ENCODE data around the gene INF2.
"Not testable (repeated sequence)": the region's sequence is repeated elsewhere in the genome, so short reads cannot be mapped to it uniquely, and the experiment has no call there.

The INF2 gene

DNA sequence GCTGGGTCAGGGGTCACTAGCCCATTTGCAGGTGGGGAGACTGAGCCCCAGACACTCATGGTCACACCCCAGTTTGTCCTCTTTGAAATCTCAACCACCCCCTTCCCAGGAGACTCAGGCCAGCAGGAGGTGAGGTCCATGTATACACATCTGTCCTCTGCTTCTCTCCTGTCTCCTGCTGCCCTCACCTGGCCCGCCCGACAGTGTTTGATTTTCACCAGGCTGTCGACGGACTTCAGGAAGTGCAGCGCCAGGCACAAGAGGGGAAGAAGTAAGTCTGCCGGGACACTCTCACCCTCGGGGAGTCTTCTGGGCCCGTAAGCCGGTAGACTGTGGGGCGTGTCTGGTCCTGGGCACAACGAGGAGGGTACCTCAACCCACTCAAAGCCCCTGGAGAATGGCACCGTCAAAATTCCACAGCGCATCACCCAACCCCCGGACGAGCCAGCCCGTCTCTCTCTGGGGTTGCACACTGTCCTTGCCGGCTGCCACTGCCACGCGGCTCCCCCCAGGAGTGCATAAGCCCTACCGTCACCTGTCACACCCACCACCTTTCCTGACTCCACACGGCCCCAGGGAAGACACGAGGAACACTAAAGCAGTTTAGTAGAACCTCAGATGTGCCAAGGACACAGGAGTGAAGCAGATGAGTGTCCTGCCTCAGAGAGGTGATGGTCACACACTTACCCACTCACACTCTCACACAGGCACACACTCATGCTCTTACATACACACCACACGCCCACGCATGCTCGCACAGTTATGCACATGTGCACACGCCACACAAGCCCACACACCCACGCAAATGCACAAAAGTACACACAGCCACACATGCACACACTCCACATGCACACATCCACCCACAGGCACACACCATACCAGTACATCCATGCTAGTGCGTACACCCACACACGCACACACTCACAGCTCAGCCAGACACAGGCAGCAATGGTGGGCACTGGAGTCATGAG, 50.4 kb downstream of the INF2 start:
- DNase-seq: no peak

DNA sequence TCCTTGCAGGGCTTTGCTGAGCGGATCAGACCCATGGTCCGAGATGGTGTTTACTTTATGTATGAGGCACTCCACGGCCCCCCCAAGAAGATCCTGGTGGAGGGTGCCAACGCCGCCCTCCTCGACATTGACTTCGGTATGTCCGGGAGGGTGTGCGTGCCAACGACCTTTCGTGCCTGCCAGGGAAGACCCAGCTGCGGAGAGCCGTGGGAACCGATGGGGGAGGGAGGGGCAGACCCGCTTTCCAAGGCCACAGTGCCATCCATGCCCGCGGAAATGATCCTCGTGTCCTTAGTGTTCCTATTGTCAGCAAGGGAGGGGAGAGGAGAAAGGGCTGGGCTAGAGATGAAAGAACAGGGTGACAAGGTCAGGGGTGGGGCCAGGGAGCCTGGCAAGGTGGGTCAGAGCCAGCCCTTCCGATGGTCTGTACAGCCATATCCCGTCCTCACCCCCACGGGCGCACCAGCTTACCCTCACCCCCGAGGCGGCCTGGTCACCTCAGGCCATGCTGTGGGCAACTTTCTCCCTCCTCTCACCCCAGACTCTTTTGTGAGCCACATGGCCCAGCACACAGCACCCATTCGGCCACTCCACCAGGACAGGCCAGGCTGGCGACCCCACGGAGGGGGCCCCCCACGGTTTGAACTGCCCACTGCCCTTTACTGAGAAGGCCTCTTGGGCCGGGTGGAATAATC, 51.8 kb downstream of the INF2 start:
- no peak for DNase-seq

DNA sequence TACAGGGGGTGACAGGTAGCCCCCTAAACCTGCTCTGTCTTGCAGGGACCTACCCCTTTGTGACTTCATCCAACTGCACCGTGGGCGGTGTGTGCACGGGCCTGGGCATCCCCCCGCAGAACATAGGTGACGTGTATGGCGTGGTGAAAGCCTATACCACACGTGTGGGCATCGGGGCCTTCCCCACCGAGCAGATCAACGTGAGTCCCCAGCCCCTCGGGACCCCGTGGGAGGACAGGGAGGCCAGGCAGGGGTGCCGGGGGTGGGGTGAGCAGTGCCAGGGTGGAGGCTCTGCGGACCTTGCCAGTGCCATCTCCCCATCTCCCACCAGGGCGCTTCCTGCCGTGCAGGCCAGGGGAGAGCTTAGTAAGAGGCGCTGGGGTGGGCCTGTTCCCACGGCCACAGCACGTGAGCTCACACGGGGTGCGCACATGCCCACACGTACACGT, 52.4 kb downstream of the INF2 start:
- DNase-seq: no peak

- no peak for DNase-seq
Measured at GRCh38 chr14:104742586-104743455, 53.4 kb downstream of the INF2 start.

GRCh38 chr14:104743461-104744380, 54.3 kb downstream of the INF2 start:
- DNase-seq: no peak

DNA sequence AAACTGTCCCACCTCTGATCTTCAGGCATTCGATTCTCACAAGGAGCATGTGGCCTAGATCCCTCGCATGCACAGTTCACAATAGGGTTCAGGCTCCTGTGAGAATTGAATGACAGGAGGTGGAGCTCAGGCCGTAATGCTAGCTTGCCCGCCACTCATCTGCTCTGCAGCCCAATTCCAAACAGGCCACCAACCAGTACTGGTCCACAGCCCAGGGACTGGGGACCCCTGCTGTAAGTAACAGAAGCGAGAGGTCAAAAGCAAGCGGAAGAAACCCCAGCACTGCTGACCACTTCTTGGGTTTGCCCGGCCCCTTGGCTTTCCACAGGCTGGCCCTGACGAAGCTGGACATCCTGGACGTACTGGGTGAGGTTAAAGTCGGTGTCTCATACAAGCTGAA, 55.1 kb downstream of the INF2 start:
- DNase-seq: no peak

- no peak for DNase-seq
Measured at GRCh38 chr14:104745431-104745830, 56.0 kb downstream of the INF2 start.

- no peak for DNase-seq
Measured at GRCh38 chr14:104746071-104746545, 56.7 kb downstream of the INF2 start.

DNA sequence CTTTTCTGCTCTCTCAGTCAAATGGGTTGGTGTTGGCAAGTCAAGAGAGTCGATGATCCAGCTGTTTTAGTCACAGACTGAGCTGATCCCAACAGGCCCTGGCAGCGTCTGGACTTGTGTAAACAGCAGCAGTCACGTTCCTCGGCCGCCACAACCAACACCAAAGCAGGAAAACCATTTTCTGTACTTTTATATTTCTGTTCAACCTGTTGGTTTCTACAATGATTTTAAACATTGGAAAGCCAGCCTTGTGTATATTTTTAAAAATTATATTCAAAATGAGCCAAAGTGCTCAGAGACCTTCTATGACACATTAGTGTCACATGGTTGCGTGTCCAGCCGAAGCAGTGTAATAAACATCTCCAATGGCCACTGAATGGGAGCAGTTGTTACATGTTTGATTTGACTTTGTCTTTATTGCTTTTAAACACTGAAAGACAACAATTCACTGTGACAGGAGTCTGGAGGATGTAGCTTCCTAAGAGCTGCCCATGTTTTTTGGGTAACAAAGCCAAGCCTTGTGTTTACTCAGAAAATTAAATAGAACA, 57.6 kb downstream of the INF2 start:
- no peak for DNase-seq

DNA sequence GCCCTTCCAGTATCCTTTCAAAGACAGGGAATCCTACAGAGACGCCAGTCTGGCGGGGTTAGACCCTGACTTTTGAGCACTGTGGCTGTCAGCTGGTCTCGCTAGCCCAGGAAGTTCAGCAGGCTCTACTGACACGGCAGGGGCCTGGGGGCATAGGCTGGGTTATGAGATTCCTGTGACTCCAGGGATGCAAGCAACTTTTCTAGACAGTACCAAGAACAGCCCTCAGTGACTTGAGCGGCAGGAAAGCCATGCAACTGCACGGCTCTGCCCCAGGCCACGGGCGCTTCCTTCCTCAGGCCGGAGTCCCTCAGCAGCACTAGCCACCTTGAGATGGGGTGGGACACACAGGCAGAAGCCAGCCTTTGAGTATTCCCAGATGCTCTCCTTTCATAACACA, 58.5 kb downstream of the INF2 start:
- no peak for DNase-seq

GRCh38 chr14:104749111-104749649, 59.8 kb downstream of the INF2 start:
- no peak for DNase-seq

DNA sequence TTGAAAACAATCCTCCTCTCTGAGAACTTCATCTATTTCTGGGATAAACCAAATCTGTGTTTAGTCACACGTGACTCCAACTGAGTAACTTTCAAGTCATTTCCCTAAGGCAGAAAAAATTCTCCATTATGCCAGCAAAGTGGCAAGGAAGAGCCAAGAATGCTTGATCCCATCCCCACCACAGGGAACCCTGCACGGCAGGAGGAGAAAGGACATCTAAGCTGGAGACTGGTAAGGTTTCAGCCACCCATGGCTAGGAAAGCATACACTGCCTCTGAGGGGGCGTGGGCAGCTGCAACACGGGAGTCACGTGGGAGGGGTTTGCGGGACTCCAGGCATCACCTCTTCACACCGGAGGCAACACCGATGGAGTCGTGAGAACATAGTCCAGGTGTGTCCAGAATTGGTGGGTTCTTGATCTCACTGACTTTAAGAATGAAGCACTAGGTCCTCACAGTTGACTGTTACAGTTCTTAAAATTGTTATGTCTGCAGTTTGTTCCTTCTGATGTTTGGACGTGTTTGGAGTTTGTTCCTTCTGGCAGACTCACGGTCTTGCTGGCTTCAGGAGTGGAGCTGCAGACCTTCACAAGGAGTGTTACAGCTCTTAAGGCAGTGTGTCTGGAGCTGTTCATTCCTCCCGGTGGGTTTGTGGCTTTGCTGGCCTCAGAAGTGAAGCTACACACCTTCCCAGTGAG, 60.8 kb downstream of the INF2 start:
- no peak for DNase-seq

- not testable (repeated sequence) for DNase-seq
Measured at GRCh38 chr14:104750753-104751057, 61.3 kb downstream of the INF2 start.

DNA sequence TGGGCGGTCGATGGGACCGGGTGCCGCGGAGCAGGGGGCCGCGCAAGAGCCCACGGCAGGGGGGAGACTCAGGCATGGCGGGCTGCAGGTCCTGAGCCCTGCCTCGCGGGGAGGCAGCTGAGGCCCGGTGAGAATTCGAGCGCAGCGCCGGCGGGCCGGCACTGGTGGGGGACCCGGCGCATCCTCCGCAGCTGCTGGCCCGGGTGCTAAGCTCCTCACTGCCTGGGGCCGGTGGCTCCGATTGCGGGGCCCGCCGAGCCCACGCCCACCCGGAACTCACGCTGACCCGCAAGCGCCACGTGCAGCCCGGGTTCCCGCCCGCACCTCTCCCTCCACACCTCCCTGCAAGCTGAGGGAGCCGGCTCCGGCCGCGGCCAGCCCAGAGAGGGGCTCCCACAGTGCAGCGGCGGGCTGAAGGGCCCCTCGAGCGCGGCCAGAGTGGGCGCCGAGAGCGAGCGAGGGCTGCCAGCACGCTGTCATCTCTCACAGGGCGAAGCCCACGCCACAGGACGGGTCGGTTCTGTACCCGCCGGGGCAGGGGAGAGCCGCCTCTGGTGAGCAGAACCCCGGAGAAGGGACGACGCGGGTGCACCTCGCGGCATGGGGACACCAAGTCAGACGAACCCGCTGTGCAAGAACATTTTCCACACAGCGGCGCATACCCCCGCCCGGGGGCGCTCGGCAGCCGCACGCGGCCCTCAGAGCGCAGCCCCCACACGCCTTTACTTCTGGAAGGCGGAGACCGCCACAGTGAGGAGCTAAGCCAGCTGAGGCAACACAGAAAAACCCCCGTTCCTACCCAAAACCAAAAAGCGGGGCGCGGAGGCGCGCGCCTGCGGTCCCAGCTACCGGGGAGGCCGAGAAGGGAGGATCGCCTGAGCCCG, 62.4 kb downstream of the INF2 start:
- DNase-seq: no peak

DNA sequence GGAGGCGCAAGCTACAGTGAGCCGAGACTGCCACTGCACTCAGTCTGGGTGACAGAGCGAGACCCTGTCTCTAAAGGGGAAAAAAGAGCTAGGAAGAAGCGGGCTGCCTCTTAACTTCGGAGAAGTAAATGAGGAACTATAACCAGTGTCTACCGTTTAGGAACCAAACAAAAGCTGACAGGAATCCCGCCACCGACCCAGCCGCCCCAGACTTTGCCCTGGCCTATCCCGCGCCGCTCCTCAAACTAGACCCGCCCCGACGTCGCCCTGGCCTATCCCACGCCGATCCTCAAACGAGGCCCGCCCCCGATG, 63.0 kb downstream of the INF2 start:
- no peak for DNase-seq

DNA sequence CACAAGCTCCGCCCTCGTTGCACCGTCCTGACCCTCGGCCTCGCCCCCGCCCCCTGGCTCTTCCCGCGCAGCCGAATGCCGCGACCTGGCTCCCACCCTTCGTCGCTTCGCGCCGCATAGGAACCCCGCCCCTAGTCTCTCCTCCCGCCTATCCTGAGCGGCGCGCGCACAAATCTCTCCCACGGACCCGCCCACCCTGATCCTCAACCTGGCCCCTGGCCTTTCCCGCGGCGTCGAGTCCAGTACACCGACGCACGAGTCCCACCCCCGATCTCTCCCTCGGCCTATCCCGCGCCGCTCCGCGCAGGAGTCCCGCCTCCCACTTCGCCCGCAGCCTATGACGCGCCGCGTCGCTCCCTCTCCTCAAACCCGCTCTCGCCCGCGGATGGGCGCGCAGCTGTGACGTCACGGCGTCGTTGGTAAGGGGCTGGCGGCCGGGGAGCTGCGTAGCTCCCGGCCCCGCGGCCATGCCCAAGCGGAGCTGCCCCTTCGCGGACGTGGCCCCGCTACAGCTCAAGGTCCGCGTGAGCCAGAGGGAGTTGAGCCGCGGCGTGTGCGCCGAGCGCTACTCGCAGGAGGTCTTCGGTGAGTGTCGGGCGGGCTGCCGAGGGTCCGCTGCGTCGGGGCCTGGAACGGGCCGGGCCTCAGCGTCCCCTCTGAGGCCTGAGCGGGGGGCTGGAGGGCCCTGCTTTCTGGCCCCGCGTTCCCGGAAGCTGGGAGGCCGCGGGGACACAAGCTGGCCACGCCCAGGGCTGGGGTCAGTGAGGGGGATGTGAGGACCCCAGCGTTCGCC, 63.5 kb downstream of the INF2 start, which contains the start of gene SIVA1:
SIVA1 (plus strand) TSS at position 413 of the 793 bp plus-strand sequence; CDS start at position 468, 55 bp downstream.
- DNase-seq: peak; percentile 97 to 99

- no peak for DNase-seq
Measured at GRCh38 chr14:104753528-104754212, 64.3 kb downstream of the INF2 start.

DNA sequence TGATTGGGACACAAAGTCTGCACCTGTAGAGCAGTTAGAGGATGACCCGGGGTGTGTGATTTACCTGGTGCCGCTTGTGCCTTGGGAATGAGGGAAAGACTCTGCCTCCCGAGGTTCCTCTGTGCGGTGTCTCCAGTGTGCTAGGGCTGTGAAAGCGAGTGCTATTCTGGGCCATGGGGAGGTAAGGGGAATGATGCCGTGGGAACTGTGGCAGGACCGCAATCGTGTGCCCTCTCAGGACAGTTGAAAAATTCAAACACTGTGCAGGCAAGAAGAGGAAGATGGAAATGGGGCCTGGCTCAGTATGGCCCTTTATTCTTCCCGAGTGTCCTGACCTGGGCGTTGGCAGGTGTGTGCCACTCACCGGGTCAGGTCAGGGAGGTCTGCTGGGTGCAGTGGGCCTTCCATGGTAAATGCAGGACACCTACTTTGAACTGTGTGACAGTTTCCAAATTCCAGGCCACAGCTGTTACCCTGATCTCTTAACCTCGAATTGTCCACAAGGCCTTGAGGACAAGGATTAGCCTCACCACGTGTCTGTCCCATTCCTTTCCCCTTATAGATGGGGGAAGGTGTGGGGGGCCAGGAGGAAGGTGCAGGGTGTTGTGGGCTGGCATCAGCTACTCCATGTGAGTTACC, 64.9 kb downstream of the INF2 start:
- DNase-seq: no peak

Data from SW 1271 (cell line).